Trophoblast cell (in vitro differentiated cells and primary cell): Measurements from ENCODE around the gene VOPP1.

Experiments
- DNase-seq, 2 donors: peaks; one replicate each; pipeline ENCODE4 v3.0.0-alpha.2; 2016
- H2AFZ ChIP-seq: 2 replicates; pipeline ENCODE4 v1.6.1; 2013; ENCODE audit warnings: low read length, moderate library complexity, mild to moderate bottlenecking; ENCODE audit not compliant: insufficient read depth, poor library complexity
- H2AK5ac ChIP-seq: 2 replicates; pipeline ENCODE4 v1.6.1; 2013; ENCODE audit warnings: mild to moderate bottlenecking, low read length
- H2BK120ac ChIP-seq: 2 replicates; pipeline ENCODE4 v1.6.1; 2013; ENCODE audit warnings: low read length, mild to moderate bottlenecking, moderate library complexity; ENCODE audit not compliant: insufficient read depth, poor library complexity
- H2BK12ac ChIP-seq: 2 replicates; pipeline ENCODE4 v1.6.1; 2013; ENCODE audit warnings: mild to moderate bottlenecking, low read length, moderate library complexity
- H2BK5ac ChIP-seq: 2 replicates; pipeline ENCODE4 v1.6.1; 2013; ENCODE audit warnings: low read length, low read depth, moderate library complexity, mild to moderate bottlenecking; ENCODE audit not compliant: poor library complexity
- H3K14ac ChIP-seq: 2 replicates; pipeline ENCODE4 v1.6.1; 2013; ENCODE audit warnings: mild to moderate bottlenecking, low read length
- H3K18ac ChIP-seq: 2 replicates; pipeline ENCODE4 v1.6.1; 2013; ENCODE audit warnings: mild to moderate bottlenecking, low read length
- H3K23ac ChIP-seq: 2 replicates; pipeline ENCODE4 v1.6.1; 2013; ENCODE audit warnings: low read length
- H3K27ac ChIP-seq: 2 replicates; pipeline ENCODE4 v1.5.1; 2013; ENCODE audit warnings: low read depth, mild to moderate bottlenecking, inconsistent platforms, low read length, moderate library complexity
- H3K27me3 ChIP-seq: 2 replicates; pipeline ENCODE4 v1.6.1; 2013; ENCODE audit warnings: inconsistent platforms, mild to moderate bottlenecking, low read length, moderate library complexity; ENCODE audit not compliant: insufficient read depth
- H3K36me3 ChIP-seq, 2 experiments: 1 replicate in 1 of 2; 2 replicates in 1 of 2; pipeline ENCODE4 v1.6.1; 2013; ENCODE audit warnings: low read length in 2 of 2, mild to moderate bottlenecking in 2 of 2, moderate library complexity in 1 of 2; ENCODE audit not compliant: insufficient read depth in 2 of 2, control insufficient read depth in 1 of 2
- H3K4ac ChIP-seq: 2 replicates; pipeline ENCODE4 v1.6.1; 2013; ENCODE audit warnings: low read depth, mild to moderate bottlenecking, low read length, moderate library complexity
- H3K4me1 ChIP-seq, 2 experiments: 1 replicate in 1 of 2; 2 replicates in 1 of 2; pipeline ENCODE4 v1.6.1; 2013; ENCODE audit warnings: low read length in 2 of 2, mild to moderate bottlenecking in 2 of 2, moderate library complexity in 1 of 2; ENCODE audit not compliant: insufficient read depth in 2 of 2, control insufficient read depth in 1 of 2
- H3K4me2 ChIP-seq: 2 replicates; pipeline ENCODE4 v1.6.1; 2013; ENCODE audit warnings: inconsistent platforms, mild to moderate bottlenecking, low read length, moderate library complexity
- H3K4me3 ChIP-seq: 2 replicates; pipeline ENCODE4 v1.5.1; 2013; ENCODE audit warnings: mild to moderate bottlenecking, low read depth, low read length, inconsistent platforms
- H3K79me1 ChIP-seq: one replicate; pipeline ENCODE4 v1.6.1; 2013; ENCODE audit warnings: low read length
- H3K79me2 ChIP-seq: 2 replicates; pipeline ENCODE4 v1.6.1; 2013; ENCODE audit warnings: low read length, mild to moderate bottlenecking; ENCODE audit not compliant: control insufficient read depth, insufficient read depth, poor library complexity
- H3K9ac ChIP-seq: 2 replicates; pipeline ENCODE4 v1.6.1; 2013; ENCODE audit warnings: mild to moderate bottlenecking, low read length
- H3K9me3 ChIP-seq: 2 replicates; pipeline ENCODE4 v1.6.1; 2013; ENCODE audit warnings: low read depth, mild to moderate bottlenecking, control low read depth, inconsistent platforms, low read length; ENCODE audit not compliant: insufficient read depth
- H4K12ac ChIP-seq: 2 replicates; pipeline ENCODE4 v1.6.1; 2013; ENCODE audit warnings: low read depth, mild to moderate bottlenecking, low read length, moderate library complexity
- H4K8ac ChIP-seq: 2 replicates; pipeline ENCODE4 v1.6.1; 2013; ENCODE audit warnings: low read depth, mild to moderate bottlenecking, low read length, moderate library complexity
- H4K91ac ChIP-seq: one replicate; pipeline ENCODE4 v1.6.1; 2013; ENCODE audit warnings: low read depth, mild to moderate bottlenecking, low read length, moderate library complexity
- WGBS: extraction: QIAGEN DNeasy Blood & Tissue Kit; methylation state at CpG from one replicate; pipeline ENCODE4 v1.1.7; 2013; ENCODE audit warnings: missing lambda C conversion rate; ENCODE audit not compliant: insufficient read length, insufficient coverage; ENCODE audit errors: extremely low coverage; 5-methylcytosine and 5-hydroxymethylcytosine counted together

Gene VOPP1

GRCh38 chr7:55484241-55484640, 88.1 kb downstream of the VOPP1 start:
- Histone ChIP-seq H2AK5ac (no peak overlapping the region), H3K14ac (no peak overlapping the region), H2AFZ (no peak overlapping the region), H3K27ac (no peak overlapping the region), H4K8ac (no peak overlapping the region), H3K23ac (no peak overlapping the region), H2BK12ac (no peak overlapping the region), H3K4me3 (no peak overlapping the region), H3K4me2 (no peak overlapping the region), H3K4ac (no peak overlapping the region), H3K18ac (no peak overlapping the region), H3K79me2 (no peaks in the 10 kb centered on the region), H2BK5ac (no peak overlapping the region), H3K36me3 (peaks cover under 1 to 2% of the 10 kb centered on the region in 2 experiments), H3K4me1 (no peaks in the 10 kb centered on the region), H4K12ac (no peak overlapping the region), H3K27me3 (no peaks in the 10 kb centered on the region), H3K79me1 (no peaks in the 10 kb centered on the region), H4K91ac (no peak overlapping the region), H3K9ac (no peak overlapping the region), H3K9me3 (peaks cover 1% of the 10 kb centered on the region), H2BK120ac (no peak overlapping the region)
- DNase-seq = no peak
- WGBS = no CpG with 5 or more reads among the region's 5 CpGs

DNA sequence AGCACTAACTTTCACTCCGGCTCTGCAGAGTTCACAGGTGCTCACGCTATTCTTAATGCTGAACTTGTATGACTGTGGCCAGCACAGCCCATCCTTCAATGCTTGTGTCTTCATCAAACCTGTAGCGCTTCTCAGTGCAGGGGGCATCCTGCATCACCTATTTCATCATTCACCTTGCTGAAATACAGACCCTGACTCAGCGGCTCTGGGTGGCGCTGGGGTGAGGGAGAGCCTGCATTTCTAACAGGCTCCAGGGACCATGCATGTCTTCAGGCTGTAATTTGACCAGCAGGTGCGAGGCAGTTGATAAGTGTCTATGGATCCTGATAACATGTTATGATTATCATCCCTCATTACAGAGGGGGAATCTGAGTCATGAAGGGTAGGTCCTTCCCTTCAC, 89.3 kb downstream of the VOPP1 start:
- WGBS = no CpG with 5 or more reads among the region's 6 CpGs
- H3K27me3 ChIP-seq = no peaks in the 10 kb centered on the region

GRCh38 chr7:55481155-55481554, 91.1 kb downstream of the VOPP1 start:
- Histone ChIP-seq H3K23ac (no peak overlapping the region), H3K14ac (no peak overlapping the region), H3K9me3 (peaks cover 1% of the 10 kb centered on the region), H2BK12ac (no peak overlapping the region), H3K4ac (no peak overlapping the region), H3K27me3 (no peaks in the 10 kb centered on the region), H4K91ac (no peak overlapping the region), H3K36me3 (peaks cover 0 to 2% of the 10 kb centered on the region in 2 experiments), H2AK5ac (no peak overlapping the region), H3K4me3 (no peak overlapping the region), H3K18ac (no peak overlapping the region), H3K27ac (no peak overlapping the region), H3K79me1 (no peaks in the 10 kb centered on the region), H3K4me2 (no peak overlapping the region), H3K4me1 (no peaks in the 10 kb centered on the region), H3K9ac (no peak overlapping the region), H2BK5ac (no peak overlapping the region), H3K79me2 (no peaks in the 10 kb centered on the region), H4K8ac (no peak overlapping the region), H2BK120ac (no peak overlapping the region), H4K12ac (no peak overlapping the region), H2AFZ (no peak overlapping the region)
- no peak for DNase-seq
- WGBS = no CpG with 5 or more reads among the region's 2 CpGs

More for the DNA sequence above, 89.3 kb downstream of the VOPP1 start:
- H2AK5ac ChIP-seq = no peak overlapping the region
- H2AFZ ChIP-seq = no peak overlapping the region
- no peak overlapping the region for H4K8ac ChIP-seq
- H4K12ac ChIP-seq = no peak overlapping the region
- H3K4ac ChIP-seq = no peak overlapping the region
- no peak overlapping the region for H2BK5ac ChIP-seq
- peaks cover 1% of the 10 kb centered on the region for H3K9me3 ChIP-seq
- H3K23ac ChIP-seq = no peak overlapping the region
- no peaks in the 10 kb centered on the region for H3K79me2 ChIP-seq
- no peak overlapping the region for H2BK12ac ChIP-seq
- H2BK120ac ChIP-seq = no peak overlapping the region
- DNase-seq = peak; percentile 29 to 33
- no peak overlapping the region for H3K14ac ChIP-seq
- no peak overlapping the region for H3K4me3 ChIP-seq
- H3K4me2 ChIP-seq = no peak overlapping the region
- peaks cover 0 to 2% of the 10 kb centered on the region in 2 experiments for H3K36me3 ChIP-seq
- H3K27ac ChIP-seq = no peak overlapping the region
- H3K18ac ChIP-seq = no peak overlapping the region
- H3K79me1 ChIP-seq = no peaks in the 10 kb centered on the region
- H3K4me1 ChIP-seq = no peaks in the 10 kb centered on the region
- no peak overlapping the region for H4K91ac ChIP-seq
- H3K9ac ChIP-seq = no peak overlapping the region

GRCh38 chr7:55478700-55479099, 93.6 kb downstream of the VOPP1 start:
- no peak overlapping the region for H4K12ac ChIP-seq
- no peak for DNase-seq
- no peak overlapping the region for H3K27ac ChIP-seq
- H3K23ac ChIP-seq = no peak overlapping the region
- H3K4me2 ChIP-seq = no peak overlapping the region
- H3K4me1 ChIP-seq = no peaks in the 10 kb centered on the region
- H4K91ac ChIP-seq = no peak overlapping the region
- H2BK5ac ChIP-seq = no peak overlapping the region
- H3K4me3 ChIP-seq = no peak overlapping the region
- H3K79me2 ChIP-seq = no peaks in the 10 kb centered on the region
- no peak overlapping the region for H3K4ac ChIP-seq
- H3K14ac ChIP-seq = no peak overlapping the region
- no peak overlapping the region for H3K18ac ChIP-seq
- no CpG with 5 or more reads among the region's 6 CpGs for WGBS
- H2AFZ ChIP-seq = no peak overlapping the region
- H3K9ac ChIP-seq = no peak overlapping the region
- no peak overlapping the region for H4K8ac ChIP-seq
- H3K36me3 ChIP-seq = peaks cover 0 to 2% of the 10 kb centered on the region in 2 experiments
- H2BK120ac ChIP-seq = no peak overlapping the region
- H3K9me3 ChIP-seq = peaks cover 3% of the 10 kb centered on the region
- H3K27me3 ChIP-seq = no peaks in the 10 kb centered on the region
- H2BK12ac ChIP-seq = no peak overlapping the region
- no peak overlapping the region for H2AK5ac ChIP-seq
- no peaks in the 10 kb centered on the region for H3K79me1 ChIP-seq
